Duodenal mucosa (tissue), 2 donors: Measurements from ENCODE around the gene MCRIP1.
"Not testable (repeated sequence)": the region's sequence is repeated elsewhere in the genome, so short reads cannot be mapped to it uniquely, and the experiment has no call there.

Experiments
- H3K27ac ChIP-seq: one replicate; pipeline ENCODE4 v1.7.0; 2013; ENCODE audit warnings: low read depth, low read length
- H3K27me3 ChIP-seq, 2 donors: one replicate each; pipeline ENCODE4 v1.7.0; 2013; ENCODE audit warnings: low read length in 2 of 2, control low read depth in 1 of 2; ENCODE audit not compliant: insufficient read depth in 2 of 2, control insufficient read depth in 1 of 2
- H3K36me3 ChIP-seq, 2 donors: one replicate each; pipeline ENCODE4 v1.7.0; 2013; ENCODE audit warnings: low read length in 2 of 2, control low read depth in 1 of 2; ENCODE audit not compliant: insufficient read depth in 2 of 2, control insufficient read depth in 1 of 2
- H3K4me1 ChIP-seq, 2 donors: one replicate each; pipeline ENCODE4 v1.7.0; 2013; ENCODE audit warnings: low read length in 2 of 2, control low read depth in 1 of 2; ENCODE audit not compliant: insufficient read depth in 2 of 2, control insufficient read depth in 1 of 2
- H3K4me3 ChIP-seq, 2 donors: one replicate each; pipeline ENCODE4 v1.7.0; 2013; ENCODE audit warnings: low read length in 2 of 2, low read depth in 1 of 2
- H3K9ac ChIP-seq, 2 donors: one replicate each; pipeline ENCODE4 v1.7.0; 2013; ENCODE audit warnings: low read length in 2 of 2, low read depth in 1 of 2
- H3K9me3 ChIP-seq, 2 donors: one replicate each; pipeline ENCODE4 v1.7.0; 2013; ENCODE audit warnings: low read length in 2 of 2, control low read depth in 1 of 2; ENCODE audit not compliant: control insufficient read depth in 1 of 2

Gene MCRIP1

GRCh38 chr17:81840826-81841778 lies 8.0 kb upstream of the MCRIP1 start:
- Histone ChIP-seq H3K27ac (no peak overlapping the region), H3K9me3 (no peaks in the 10 kb centered on the region), H3K9ac (no peak overlapping the region), H3K27me3 (no peaks in the 10 kb centered on the region), H3K36me3 (peaks cover 31 to 36% of the 10 kb centered on the region in 2 donors), H3K4me1 (no peaks in the 10 kb centered on the region), H3K4me3 (no peak overlapping the region)

GRCh38 chr17:81840059-81840458 lies 7.0 kb upstream of the MCRIP1 start:
- H3K4me1 ChIP-seq, H3K9ac ChIP-seq: not testable (repeated sequence)

DNA sequence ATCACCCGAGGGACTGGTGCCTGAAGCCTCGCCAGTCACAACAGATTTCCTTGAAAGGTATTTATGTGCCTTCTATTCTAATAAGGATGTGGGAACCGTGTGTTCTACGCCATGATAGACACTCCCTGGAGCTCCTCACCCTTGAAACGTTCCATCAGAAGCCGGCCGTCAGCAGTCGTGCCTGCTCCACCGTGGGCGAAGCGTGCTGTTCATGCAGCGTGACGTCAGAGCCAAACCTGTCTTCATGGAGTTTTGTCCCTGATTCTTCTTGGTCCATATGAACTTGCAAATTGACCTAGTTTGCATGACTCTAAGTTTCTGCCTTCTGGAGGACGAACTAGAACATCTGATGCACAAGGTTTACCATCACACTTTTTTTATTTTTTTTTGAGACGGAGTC lies 6.2 kb upstream of the MCRIP1 start:
- H3K36me3 ChIP-seq, result peaks cover 13 to 18% of the 10 kb centered on the region in 2 donors
- H3K9me3 ChIP-seq, result no peaks in the 10 kb centered on the region
- H3K4me1 ChIP-seq, result no peaks in the 10 kb centered on the region
- no peak overlapping the region for H3K9ac ChIP-seq
- no peaks in the 10 kb centered on the region for H3K27me3 ChIP-seq
- no peak overlapping the region for H3K27ac ChIP-seq
- H3K4me3 ChIP-seq, result no peak overlapping the region

More at GRCh38 chr17:81840059-81840458, 7.0 kb upstream of the MCRIP1 start:
- not testable (repeated sequence) for H3K4me3 ChIP-seq, H3K27ac ChIP-seq, H3K9me3 ChIP-seq, H3K27me3 ChIP-seq
- peaks cover 21 to 26% of the 10 kb centered on the region in 2 donors for H3K36me3 ChIP-seq

- Histone ChIP-seq H3K27ac (no peak overlapping the region), H3K4me3 (no peak overlapping the region)
Measured at GRCh38 chr17:81838753-81839255, 5.7 kb upstream of the MCRIP1 start.

GRCh38 chr17:81837641-81838040 lies 4.5 kb upstream of the MCRIP1 start:
- H3K9me3 ChIP-seq, result no peaks in the 10 kb centered on the region
- H3K27me3 ChIP-seq, result no peaks in the 10 kb centered on the region
- H3K4me1 ChIP-seq, result peaks cover 5 to 7% of the 10 kb centered on the region in 2 donors
- no peak overlapping the region for H3K27ac ChIP-seq
- H3K36me3 ChIP-seq, result peaks cover 0 to 2% of the 10 kb centered on the region in 2 donors
- H3K4me3 ChIP-seq, result no peak overlapping the region
- H3K9ac ChIP-seq, result no peak overlapping the region

More at GRCh38 chr17:81838753-81839255, 5.7 kb upstream of the MCRIP1 start:
- Histone ChIP-seq H3K27me3 (no peaks in the 10 kb centered on the region), H3K9me3 (no peaks in the 10 kb centered on the region), H3K4me1 (peaks cover 1 to 3% of the 10 kb centered on the region in 2 donors), H3K9ac (no peak overlapping the region), H3K36me3 (peaks cover 8 to 13% of the 10 kb centered on the region in 2 donors)

- H3K4me3 ChIP-seq, result peak within 1 kb of the TSS in 1 of 2 donors; percentile 79
- H3K27ac ChIP-seq, result peak within 1 kb of the TSS; percentile 92
- H3K36me3 ChIP-seq, result no peaks in the 10 kb centered on the region
- peak within 1 kb of the TSS; percentile 69 to 81 for H3K9ac ChIP-seq
- no peaks in the 10 kb centered on the region for H3K27me3 ChIP-seq
- H3K9me3 ChIP-seq, result no peaks in the 10 kb centered on the region
- peaks cover 18 to 20% of the 10 kb centered on the region in 2 donors for H3K4me1 ChIP-seq
Measured at GRCh38 chr17:81834831-81835267, 1.8 kb upstream of the MCRIP1 start, which contains the start of gene PPP1R27. PPP1R27 (minus strand) TSS chr17:81835050; CDS start chr17:81834953, 97 bp downstream.

GRCh38 chr17:81833921-81834830 lies 1.1 kb upstream of the MCRIP1 start:
- Histone ChIP-seq H3K27me3 (no peaks in the 10 kb centered on the region), H3K36me3 (no peaks in the 10 kb centered on the region), H3K4me1 (peaks cover 18 to 20% of the 10 kb centered on the region in 2 donors), H3K4me3 (peak overlapping the region; percentile 77 to 79), H3K27ac (peak overlapping the region; percentile 92), H3K9ac (peak overlapping the region; percentile 69 to 81), H3K9me3 (no peaks in the 10 kb centered on the region)

DNA sequence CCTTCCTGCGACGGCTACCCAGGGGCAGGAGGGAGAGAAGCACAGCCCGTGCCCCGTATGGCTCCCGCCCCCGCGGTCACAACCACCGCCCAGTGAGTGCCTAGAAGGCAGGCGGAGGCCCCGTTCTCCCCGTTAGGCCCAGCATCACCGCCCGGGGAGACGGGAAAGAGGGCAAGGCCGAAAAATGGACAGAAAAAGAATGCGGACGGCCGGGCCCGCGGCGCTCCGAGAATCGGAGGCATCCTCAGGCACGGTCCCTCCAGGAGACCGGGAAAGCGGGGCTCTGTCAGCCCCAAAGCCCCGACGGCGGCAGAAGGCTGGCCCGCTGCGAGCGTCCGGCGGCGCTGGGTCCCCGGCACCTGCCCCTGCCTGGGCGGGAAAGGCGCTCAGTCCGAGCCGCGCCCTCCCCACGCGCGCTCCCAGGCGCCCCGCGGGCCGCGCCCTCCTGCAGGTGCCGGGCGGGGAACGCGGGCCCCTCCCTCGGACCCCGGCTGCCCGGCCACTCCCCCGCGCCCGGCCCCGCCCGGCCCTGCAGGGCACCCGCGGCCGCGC lies 407 bp downstream of the MCRIP1 start:
- Histone ChIP-seq H3K36me3 (no peaks in the 10 kb centered on the region), H3K27ac (peak overlapping the region; percentile 51), H3K4me3 (peak overlapping the region; percentile 71 to 87), H3K9ac (peak overlapping the region; percentile 88 to 92), H3K4me1 (peaks cover 18 to 20% of the 10 kb centered on the region in 2 donors), H3K9me3 (no peaks in the 10 kb centered on the region), H3K27me3 (no peaks in the 10 kb centered on the region)

- Histone ChIP-seq H3K9ac (peak overlapping the region; percentile 88 to 92), H3K27me3 (no peaks in the 10 kb centered on the region), H3K9me3 (no peaks in the 10 kb centered on the region), H3K4me3 (peak overlapping the region; percentile 71 to 87), H3K4me1 (peaks cover 18 to 20% of the 10 kb centered on the region in 2 donors), H3K27ac (peak overlapping the region; percentile 51), H3K36me3 (no peaks in the 10 kb centered on the region)
Measured at GRCh38 chr17:81831957-81832607, 1.0 kb downstream of the MCRIP1 start.
